ENCODE data around the gene GRIA1. TPM values are rescaled to one million over a fixed set of nuclear protein-coding genes. Genes with fewer than 3 reads are reported as not detected.

GRIA1 gene
- total RNA-seq, 1 donor from 2014 or later: 3.3 TPM

DNA sequence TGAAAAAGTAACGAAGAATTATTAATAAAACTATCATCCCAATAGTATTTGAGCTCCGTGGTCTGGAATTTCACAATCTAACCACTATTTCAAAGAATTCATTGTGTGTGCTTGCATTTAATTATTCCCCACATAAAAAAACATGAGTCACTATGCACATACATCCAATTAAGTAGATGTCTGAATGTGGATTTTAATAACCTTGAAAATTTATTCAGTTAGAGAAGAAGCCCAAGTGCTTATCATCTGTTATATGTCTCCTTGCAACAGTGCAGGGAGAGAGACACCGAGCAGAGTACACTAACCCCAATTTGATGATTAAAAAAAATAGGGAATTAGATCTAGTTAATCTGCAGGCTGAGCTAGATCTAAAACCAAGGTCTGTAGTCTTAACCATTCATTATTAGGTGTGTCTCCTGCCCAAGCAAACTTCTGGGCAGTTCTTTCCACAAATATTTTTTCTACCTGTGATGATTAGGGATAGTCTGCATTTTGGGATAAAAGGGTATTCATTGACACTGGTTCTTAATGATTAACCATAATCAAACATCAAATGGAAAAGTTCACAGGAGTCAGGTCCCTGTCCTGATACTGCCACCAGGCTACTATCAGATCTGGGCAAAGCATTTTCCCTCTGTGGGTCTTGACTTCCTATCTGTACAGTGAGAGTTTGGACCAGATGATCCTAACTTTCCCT is 164.2 kb downstream of the GRIA1 start:
- Mint-ChIP-seq H3K9me3 (no peaks in the 10 kb centered on the region), H3K27me3 (ENCODE audit: insufficient read depth, low read depth) (no peaks in the 10 kb centered on the region), H3K36me3 (peaks cover 19% of the 10 kb centered on the region), H3K4me1 (peaks cover 22% of the 10 kb centered on the region), H3K27ac (no peak overlapping the region), H3K4me3 (no peak overlapping the region)
- DNase-seq (ENCODE audit: low spot score): no peak
- Histone ChIP-seq H3K27me3 (no peaks in the 10 kb centered on the region), H3K36me3 (no peaks in the 10 kb centered on the region), H3K9me3 (ENCODE audit: low read depth) (no peaks in the 10 kb centered on the region), H2AFZ (replicated peaks) (no peak overlapping the region), H3K4me3 (no peak overlapping the region), H4K20me1 (ENCODE audit: low read depth) (no peaks in the 10 kb centered on the region), H3K4me2 (no peak overlapping the region), H3K4me1 (peaks cover 30% of the 10 kb centered on the region), H3K79me2 (ENCODE audit: low read depth) (no peaks in the 10 kb centered on the region), H3K27ac (no peak overlapping the region), H3K9ac (no peak overlapping the region), H3F3A (ENCODE audit: low read depth) (peaks cover 23% of the 10 kb centered on the region)
- TF ChIP-seq EZH2 (IDR thresholded peaks at IDR 0.05) (no peak), EZH2phosphoT487 (IDR thresholded peaks at IDR 0.05) (no peak)

DNA sequence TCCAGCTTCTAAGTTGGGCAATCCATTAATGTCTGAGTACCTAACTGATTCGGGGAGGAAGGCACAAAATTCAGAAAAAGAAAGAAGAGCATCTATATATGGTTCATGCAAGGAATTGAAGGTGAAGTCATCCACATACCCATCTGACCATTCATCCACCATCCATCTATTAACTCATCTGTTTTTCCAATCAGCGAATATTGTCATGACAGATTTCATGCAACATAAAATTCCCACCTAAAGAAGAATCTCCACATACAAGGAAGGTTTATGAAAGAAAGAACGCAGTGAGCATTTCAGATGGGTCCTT is 164.7 kb downstream of the GRIA1 start:
- H3K27ac ChIP-seq: no peak overlapping the region
- H3K27me3 Mint-ChIP-seq (ENCODE audit: insufficient read depth, low read depth): no peaks in the 10 kb centered on the region
- no peaks in the 10 kb centered on the region for H3K9me3 Mint-ChIP-seq
- peaks cover 27% of the 10 kb centered on the region for H3K4me1 Mint-ChIP-seq
- no peak overlapping the region for H2AFZ ChIP-seq (replicated peaks)
- no peak overlapping the region for H3K27ac Mint-ChIP-seq
- TF ChIP-seq EZH2 (IDR thresholded peaks at IDR 0.05) (no peak), EZH2phosphoT487 (IDR thresholded peaks at IDR 0.05) (no peak)
- TF ChIP-seq, protein P1, sequence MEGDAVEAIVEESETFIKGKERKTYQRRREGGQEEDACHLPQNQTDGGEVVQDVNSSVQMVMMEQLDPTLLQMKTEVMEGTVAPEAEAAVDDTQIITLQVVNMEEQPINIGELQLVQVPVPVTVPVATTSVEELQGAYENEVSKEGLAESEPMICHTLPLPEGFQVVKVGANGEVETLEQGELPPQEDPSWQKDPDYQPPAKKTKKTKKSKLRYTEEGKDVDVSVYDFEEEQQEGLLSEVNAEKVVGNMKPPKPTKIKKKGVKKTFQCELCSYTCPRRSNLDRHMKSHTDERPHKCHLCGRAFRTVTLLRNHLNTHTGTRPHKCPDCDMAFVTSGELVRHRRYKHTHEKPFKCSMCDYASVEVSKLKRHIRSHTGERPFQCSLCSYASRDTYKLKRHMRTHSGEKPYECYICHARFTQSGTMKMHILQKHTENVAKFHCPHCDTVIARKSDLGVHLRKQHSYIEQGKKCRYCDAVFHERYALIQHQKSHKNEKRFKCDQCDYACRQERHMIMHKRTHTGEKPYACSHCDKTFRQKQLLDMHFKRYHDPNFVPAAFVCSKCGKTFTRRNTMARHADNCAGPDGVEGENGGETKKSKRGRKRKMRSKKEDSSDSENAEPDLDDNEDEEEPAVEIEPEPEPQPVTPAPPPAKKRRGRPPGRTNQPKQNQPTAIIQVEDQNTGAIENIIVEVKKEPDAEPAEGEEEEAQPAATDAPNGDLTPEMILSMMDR (IDR thresholded peaks at IDR 0.05): no peak
- H3F3A ChIP-seq (ENCODE audit: low read depth): peaks cover 28% of the 10 kb centered on the region
- H3K9me3 ChIP-seq (ENCODE audit: low read depth): no peaks in the 10 kb centered on the region
- H3K4me2 ChIP-seq: no peak overlapping the region
- peaks cover 33% of the 10 kb centered on the region for H3K4me1 ChIP-seq
- no peaks in the 10 kb centered on the region for H3K36me3 ChIP-seq
- no peaks in the 10 kb centered on the region for H3K79me2 ChIP-seq (ENCODE audit: low read depth)
- DNase-seq (ENCODE audit: low spot score): no peak
- no peak overlapping the region for H3K4me3 ChIP-seq
- no peaks in the 10 kb centered on the region for H3K27me3 ChIP-seq
- no peaks in the 10 kb centered on the region for H4K20me1 ChIP-seq (ENCODE audit: low read depth)
- H3K4me3 Mint-ChIP-seq: no peak overlapping the region
- H3K9ac ChIP-seq: no peak overlapping the region
- peaks cover 16% of the 10 kb centered on the region for H3K36me3 Mint-ChIP-seq

DNA sequence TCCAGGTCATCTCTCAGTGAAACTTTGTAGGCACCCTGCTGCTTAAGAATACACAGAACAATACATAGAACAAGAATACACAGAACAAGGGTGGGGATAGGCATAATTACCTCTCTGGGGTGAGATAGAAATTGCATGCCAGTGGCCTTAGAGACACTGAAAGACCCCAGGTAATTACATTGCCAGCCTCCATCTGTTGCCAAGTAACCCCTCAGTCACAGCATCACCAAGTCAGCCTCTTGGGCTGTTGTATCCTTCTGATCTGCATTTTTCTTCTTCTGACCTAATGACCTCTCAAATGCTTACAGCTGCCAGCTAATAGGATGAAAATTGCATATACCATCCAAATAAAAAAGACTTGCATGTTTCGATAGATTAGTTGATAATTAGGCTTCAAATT is 167.7 kb downstream of the GRIA1 start:
- peak overlapping the region; percentile 63 for H3K4me2 ChIP-seq

DNA sequence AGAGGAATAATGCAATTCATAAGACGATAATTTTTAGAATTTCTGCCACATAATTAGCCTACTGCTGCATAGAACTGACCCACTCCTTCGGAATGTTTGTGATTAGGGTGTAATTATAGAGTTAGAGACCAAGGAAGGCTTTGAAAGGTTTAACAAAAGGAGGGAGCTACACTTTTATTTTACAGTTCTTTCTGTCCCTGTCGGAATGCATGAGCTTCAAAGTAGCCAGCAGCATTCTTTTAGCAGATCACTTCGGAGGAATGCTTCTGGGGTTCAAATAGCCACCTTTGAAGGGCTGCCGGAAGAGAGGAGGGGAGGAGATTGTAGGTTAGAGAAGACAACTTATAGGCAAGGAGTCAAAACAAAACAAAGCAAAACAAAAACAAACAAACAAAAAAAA is 168.1 kb downstream of the GRIA1 start:
- H3K4me1 Mint-ChIP-seq: peaks cover 54% of the 10 kb centered on the region
- Histone ChIP-seq H3K4me1 (peaks cover 56% of the 10 kb centered on the region), H3K27ac (peak overlapping the region; percentile 84), H3K9ac (no peak overlapping the region), H3K4me2 (peak overlapping the region; percentile 63), H3K9me3 (ENCODE audit: low read depth) (no peaks in the 10 kb centered on the region), H3K79me2 (ENCODE audit: low read depth) (no peaks in the 10 kb centered on the region), H3K27me3 (no peaks in the 10 kb centered on the region), H3K4me3 (peak overlapping the region; percentile 18), H3F3A (ENCODE audit: low read depth) (peaks cover 43% of the 10 kb centered on the region), H3K36me3 (no peaks in the 10 kb centered on the region), H2AFZ (replicated peaks) (no peak overlapping the region), H4K20me1 (ENCODE audit: low read depth) (no peaks in the 10 kb centered on the region)
- TF ChIP-seq EZH2phosphoT487 (IDR thresholded peaks at IDR 0.05) (no peak), EZH2 (IDR thresholded peaks at IDR 0.05) (no peak)
- TF ChIP-seq, protein P1 (IDR thresholded peaks at IDR 0.05): no peak
- H3K36me3 Mint-ChIP-seq: peaks cover 12% of the 10 kb centered on the region
- peak overlapping the region; percentile 16 for H3K4me3 Mint-ChIP-seq
- peak overlapping the region; percentile 88 for H3K27ac Mint-ChIP-seq
- DNase-seq (ENCODE audit: low spot score): peak; percentile 81
- no peaks in the 10 kb centered on the region for H3K9me3 Mint-ChIP-seq
- no peaks in the 10 kb centered on the region for H3K27me3 Mint-ChIP-seq (ENCODE audit: insufficient read depth, low read depth)

More for the DNA sequence above, 167.7 kb downstream of the GRIA1 start:
- Histone ChIP-seq H3K36me3 (no peaks in the 10 kb centered on the region), H3K9ac (no peak overlapping the region), H3K27ac (peak overlapping the region; percentile 84), H3F3A (ENCODE audit: low read depth) (peaks cover 43% of the 10 kb centered on the region), H4K20me1 (ENCODE audit: low read depth) (no peaks in the 10 kb centered on the region), H3K9me3 (ENCODE audit: low read depth) (no peaks in the 10 kb centered on the region), H3K79me2 (ENCODE audit: low read depth) (no peaks in the 10 kb centered on the region), H3K27me3 (no peaks in the 10 kb centered on the region), H3K4me1 (peaks cover 56% of the 10 kb centered on the region), H3K4me3 (peak overlapping the region; percentile 18), H2AFZ (replicated peaks) (no peak overlapping the region)
- Mint-ChIP-seq H3K36me3 (peaks cover 13% of the 10 kb centered on the region), H3K27ac (peak overlapping the region; percentile 88), H3K9me3 (no peaks in the 10 kb centered on the region), H3K4me1 (peaks cover 54% of the 10 kb centered on the region), H3K27me3 (ENCODE audit: insufficient read depth, low read depth) (no peaks in the 10 kb centered on the region), H3K4me3 (no peak overlapping the region)
- DNase-seq (ENCODE audit: low spot score): peak; percentile 71
- TF ChIP-seq, protein P1 (IDR thresholded peaks at IDR 0.05): no peak
- no peak for TF ChIP-seq EZH2phosphoT487 (IDR thresholded peaks at IDR 0.05)

Data from neural progenitor cell (in vitro differentiated cells).